GM12892 (cell line): ENCODE measurements around the gene PRKAR2B.
"Not testable (repeated sequence)": the region's sequence is repeated elsewhere in the genome, so short reads cannot be mapped to it uniquely, and the experiment has no call there.

Experiments
- DNase-seq: peaks from one replicate; pipeline ENCODE4 v3.0.0; 2011; ENCODE audit not compliant: insufficient read length
- FAIRE-seq: peaks from 2 replicates; lab custom pipeline; 2011; peaks lifted over from hg19 to GRCh38; lab: Jason Lieb, UNC
- POLR2A ChIP-seq: IDR thresholded peaks from 2 replicates; pipeline ENCODE4 v1.6.1; 2011; ENCODE audit warnings: low read depth, low read length, control low read depth
- POLR2AphosphoS5 ChIP-seq: IDR thresholded peaks from 2 replicates; pipeline ENCODE4 v1.6.1; 2011; ENCODE audit warnings: low read depth, low read length, control low read depth
- TAF1 ChIP-seq: IDR thresholded peaks from 2 replicates; pipeline ENCODE4 v1.6.1; 2011; ENCODE audit warnings: low read depth, mild to moderate bottlenecking, control low read depth, low read length, borderline replicate concordance

PRKAR2B gene

DNA sequence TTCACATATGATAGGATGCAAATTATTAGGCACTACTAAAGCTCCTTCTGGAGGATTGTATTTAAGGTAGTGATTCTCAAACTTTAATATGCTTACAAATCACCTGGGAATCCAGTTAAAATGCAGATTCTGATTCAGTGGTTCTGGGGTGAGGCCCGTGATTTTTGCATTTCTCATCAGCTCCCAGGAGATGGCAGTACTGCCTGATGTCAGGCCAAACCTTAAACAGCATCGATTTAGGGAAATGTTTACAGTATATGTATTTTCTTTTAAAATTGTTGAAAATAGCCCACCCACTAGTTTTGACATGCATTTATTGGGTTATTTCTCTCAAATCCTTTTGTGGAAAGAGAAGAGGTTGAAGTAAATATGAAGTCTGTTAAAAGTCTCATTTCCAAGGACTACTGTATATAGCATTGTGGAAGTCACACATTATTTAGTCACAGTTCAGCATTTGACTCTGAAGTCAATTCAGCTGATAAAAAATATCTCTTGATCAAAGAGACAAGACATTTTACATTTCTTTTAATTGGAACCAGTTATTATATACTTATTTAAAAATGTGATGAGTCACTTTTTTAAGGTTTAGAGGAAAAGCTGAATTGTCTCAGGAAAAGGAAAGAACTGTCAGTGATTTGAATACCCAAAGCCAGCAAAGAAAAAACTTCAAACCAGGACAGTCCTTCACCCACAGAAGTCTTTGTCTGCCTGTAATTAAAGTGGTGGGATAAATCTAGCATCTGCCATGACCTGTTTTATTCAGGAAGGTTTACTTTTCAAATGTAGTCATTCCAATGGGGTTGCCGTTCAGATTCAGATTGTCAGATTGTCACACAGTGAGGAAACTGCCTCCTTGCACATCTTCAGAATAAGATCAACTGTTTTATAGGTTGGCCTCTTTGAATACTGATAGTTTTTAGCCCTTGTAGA is 103.2 kb downstream of the PRKAR2B start:
- FAIRE-seq (peak; percentile 91), DNase-seq (no peak)
- no peak for TF ChIP-seq TAF1
- TF ChIP-seq POLR2AphosphoS5, result no peak

DNA sequence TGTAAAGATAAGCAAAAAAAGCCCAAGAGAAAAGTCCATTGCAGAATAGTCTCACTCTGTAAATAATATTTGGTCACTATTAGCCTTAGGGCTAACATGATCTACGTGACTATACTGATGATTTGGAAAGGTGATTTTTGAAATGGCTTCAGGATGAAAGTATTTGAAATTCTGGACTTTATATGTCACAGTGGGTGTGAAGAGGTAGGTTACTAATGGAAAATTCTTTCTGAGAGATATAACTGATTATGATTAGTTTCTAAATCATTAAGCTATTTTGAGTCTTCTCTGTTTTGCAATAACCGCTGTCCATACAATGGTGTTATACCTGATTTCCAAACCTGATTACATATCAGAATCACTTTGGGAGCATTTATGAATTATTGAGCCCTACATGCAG is 104.2 kb downstream of the PRKAR2B start:
- DNase-seq (no peak), FAIRE-seq (no peak)
- TF ChIP-seq POLR2A, result no peak

DNA sequence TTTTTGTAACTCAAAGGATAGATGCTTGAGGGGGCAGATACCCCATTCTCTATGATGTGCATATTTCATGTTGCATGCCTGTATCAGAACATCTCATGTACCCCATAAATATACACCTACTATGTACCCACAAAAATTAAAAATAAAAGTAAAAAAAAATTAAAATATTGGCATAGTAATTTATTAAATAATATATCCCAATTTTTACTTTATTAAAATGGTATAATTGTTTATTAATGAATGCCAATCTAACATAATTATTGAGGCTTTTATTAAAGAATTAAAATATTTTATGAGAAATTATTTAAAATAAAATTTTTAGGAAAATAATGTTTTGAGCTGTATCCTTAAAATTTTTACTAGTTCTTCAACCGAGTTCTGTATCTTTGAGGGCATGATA is 105.4 kb downstream of the PRKAR2B start:
- FAIRE-seq, result no peak

DNA sequence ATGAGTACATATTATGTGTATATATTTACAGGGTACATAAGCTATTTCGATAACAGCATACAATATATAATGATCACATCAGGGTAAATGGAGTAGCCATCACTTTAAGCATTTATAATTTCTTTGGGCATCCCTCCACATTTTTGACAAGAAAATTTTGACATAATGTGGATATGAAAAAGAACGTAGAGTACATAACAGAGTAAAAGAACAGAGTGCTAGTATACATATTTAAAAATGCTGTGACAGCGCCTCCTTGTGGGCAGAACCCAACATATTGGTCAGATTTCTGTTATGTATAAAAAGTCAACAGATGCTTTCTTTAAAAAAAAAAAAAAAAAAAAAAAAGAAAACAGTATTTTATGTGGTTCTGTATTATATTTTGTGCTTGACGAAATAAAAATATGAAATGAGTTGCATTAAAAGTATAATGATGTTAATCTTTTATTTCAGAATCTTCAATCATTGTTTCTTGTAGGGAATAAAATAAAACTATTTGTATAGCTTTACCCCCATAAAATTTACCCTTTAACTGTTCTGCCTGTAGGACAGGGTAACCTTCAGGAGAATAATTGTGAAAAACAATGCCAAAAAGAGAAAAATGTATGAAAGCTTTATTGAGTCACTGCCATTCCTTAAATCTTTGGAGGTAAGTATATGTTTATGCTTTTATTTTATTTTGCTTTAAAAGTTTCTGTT is 106.0 kb downstream of the PRKAR2B start:
- FAIRE-seq (no peak), DNase-seq (no peak)
- TF ChIP-seq POLR2AphosphoS5 (no peak), POLR2A (no peak), TAF1 (no peak)

More for the DNA sequence above, 105.4 kb downstream of the PRKAR2B start:
- DNase-seq, result no peak
- no peak for TF ChIP-seq POLR2A
- no peak for TF ChIP-seq POLR2AphosphoS5
- no peak for TF ChIP-seq TAF1

DNA sequence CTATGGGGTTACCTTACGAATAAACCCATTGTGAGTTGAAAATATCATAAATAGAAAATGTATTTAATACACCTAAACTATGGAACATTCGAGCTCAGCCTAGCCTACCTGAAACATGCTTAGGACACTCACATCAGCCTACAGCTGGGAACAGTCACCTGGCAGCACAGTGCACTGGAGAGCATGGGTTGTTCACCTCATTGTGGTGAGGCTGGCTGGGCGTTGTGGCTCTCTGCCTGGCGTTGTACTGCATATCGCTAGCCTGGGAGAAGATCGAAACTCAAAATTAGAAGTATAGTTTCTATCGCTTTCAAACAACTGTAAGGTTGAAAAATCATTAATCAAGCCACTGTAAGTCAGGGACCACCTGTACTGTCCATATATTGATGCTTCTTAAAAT is 107.0 kb downstream of the PRKAR2B start:
- FAIRE-seq (no peak), DNase-seq (no peak)
- TF ChIP-seq POLR2A, result no peak
- TF ChIP-seq TAF1, result no peak
- TF ChIP-seq POLR2AphosphoS5, result no peak

DNA sequence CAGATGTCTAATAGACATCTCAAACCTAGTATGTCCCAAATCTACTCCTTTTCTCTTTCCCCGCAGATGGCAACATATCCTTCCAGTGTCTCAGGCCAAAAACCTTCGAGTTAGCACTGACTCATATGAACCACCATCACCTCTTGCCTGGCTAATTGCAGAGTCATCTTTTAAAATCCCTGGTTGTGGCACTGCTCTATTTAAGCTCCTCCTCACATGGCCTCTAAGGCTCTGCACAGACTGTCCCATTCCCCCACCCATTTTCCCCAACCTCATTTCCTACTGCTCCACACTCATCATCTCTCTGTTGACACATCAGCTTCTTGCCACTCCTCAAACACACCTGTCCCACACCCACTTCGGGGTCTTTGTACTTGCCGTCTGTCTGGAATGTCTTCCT is 107.5 kb downstream of the PRKAR2B start:
- FAIRE-seq (no peak), DNase-seq (no peak)
- TF ChIP-seq POLR2A (no peak), TAF1 (no peak), POLR2AphosphoS5 (no peak)

DNA sequence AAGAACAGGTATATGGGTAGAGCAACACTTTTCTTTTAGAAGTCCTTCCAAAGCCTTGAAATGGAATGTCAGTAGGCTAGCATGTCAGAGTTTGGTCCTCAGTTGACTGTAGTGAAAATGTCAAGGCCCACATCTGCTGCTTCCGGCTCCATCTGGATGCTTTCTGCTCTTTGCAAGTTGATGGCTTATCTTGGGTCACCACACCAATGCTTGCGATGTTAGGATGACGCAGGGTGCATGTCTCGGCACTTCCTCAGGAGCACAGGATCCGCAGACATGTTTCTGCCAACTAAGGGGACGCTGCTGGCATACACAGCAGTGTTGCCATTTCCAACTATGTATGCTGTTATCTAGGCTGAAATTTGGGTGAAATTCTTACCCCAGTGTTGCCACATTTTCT is 110.3 kb downstream of the PRKAR2B start:
- FAIRE-seq, result peak; percentile 14
- DNase-seq, result no peak
- no peak for TF ChIP-seq POLR2AphosphoS5
- TF ChIP-seq TAF1, result no peak
- TF ChIP-seq POLR2A, result no peak

DNA sequence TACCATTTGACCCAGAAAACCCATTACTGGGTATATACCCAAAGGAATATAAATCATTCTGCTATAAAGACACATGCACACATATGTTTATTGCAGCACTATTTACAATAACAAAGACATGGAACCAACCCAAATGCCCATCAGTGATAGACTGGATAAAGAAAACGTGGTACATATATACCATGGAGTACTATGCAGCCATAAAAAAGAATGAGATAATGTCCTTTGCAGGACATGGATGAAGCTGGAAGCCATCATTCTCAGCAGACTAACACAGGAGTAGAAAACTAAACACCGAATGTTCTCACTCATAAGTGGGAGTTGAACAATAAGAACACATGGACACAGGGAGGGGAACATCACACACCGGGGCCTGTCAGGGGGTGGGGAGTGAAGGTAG is 111.2 kb downstream of the PRKAR2B start:
- not testable (repeated sequence) for FAIRE-seq, DNase-seq

DNA sequence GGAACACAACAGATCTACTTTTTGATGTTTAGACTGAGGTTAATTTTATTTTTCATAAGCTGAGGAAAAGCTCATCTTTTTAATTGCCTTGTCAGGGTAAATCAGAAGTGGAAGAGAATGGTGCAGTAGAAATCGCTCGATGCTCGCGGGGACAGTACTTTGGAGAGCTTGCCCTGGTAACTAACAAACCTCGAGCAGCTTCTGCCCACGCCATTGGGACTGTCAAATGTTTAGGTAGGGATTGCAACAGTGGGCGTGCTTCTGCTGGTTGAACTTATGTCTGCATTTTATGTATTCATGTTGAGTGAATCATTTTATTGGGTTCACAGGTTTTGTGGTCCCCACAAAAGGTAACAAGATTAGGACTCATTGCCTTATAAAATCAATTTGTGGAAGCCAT is 112.6 kb downstream of the PRKAR2B start:
- FAIRE-seq (no peak), DNase-seq (no peak)
- TF ChIP-seq POLR2A (no peak), POLR2AphosphoS5 (no peak), TAF1 (no peak)

DNA sequence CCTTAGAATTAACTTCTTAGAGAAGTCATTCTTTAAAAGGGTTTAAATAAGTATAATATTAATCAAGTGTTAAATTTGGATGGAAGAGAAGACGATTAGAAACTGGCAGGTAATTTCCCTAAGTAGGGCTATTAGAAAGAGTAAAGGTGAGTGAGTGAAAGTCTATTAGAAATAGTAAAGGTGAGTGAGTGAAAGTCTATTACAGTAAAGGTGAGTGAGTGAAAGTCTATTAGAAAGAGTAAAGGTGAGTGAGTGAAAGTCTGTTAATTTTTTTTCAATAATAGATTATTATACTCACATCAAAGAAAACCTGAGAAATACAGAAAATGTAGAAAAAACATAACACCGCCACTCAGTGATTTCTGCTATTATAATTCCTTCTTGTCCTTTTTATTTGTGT is 113.5 kb downstream of the PRKAR2B start:
- FAIRE-seq, result no peak
- no peak for DNase-seq
- TF ChIP-seq POLR2AphosphoS5 (no peak), POLR2A (no peak), TAF1 (no peak)

DNA sequence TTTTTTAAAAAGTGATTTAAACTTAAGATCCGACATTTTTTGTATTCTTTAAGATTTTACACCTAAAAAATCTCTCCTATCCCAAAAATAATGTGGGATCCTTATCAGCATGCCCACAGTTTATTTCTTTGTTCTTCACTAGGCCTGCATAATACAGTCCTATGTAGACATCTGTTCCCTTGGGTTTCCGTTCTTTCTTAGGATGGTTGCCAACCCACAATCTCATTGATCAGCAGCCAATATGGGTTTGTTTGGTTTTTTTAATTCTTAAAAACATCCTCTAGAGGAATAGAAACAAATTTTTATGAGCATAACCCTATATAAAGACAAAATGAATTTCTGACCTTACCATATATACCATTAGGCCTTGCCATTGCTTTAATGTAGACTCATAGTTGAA is 115.9 kb downstream of the PRKAR2B start:
- DNase-seq, result no peak
- no peak for FAIRE-seq
- TF ChIP-seq POLR2AphosphoS5 (no peak), POLR2A (no peak), TAF1 (no peak)

DNA sequence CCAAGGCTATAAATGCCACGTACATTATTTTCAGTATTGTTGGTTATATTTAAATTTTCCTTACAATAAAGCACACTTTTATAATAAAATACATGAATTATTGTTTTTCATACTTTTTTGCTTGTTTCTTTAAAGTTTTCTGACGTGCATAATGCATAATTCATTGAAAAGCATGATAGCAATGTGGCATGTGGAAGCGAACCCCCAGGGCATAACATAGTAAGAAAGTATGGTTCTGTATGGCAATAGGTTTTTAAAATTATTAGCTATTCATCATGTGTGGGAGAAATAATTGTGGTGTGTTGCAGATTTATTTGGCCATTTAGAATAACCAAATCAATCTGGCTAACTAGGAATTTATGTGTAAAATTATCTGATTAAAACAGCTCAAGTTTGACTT is 116.9 kb downstream of the PRKAR2B start:
- no peak for FAIRE-seq
- no peak for DNase-seq
- TF ChIP-seq TAF1 (no peak), POLR2A (no peak), POLR2AphosphoS5 (no peak)
